GM19351 (cell line): ENCODE data around the gene CEMIP.

ENCODE experiments used
- ATAC-seq: cut with Tn5 transposase; IDR thresholded peaks from one replicate; pipeline ENCODE4 v1.9.1; 2021; ENCODE audit warnings: mild to moderate bottlenecking, moderate library complexity; ENCODE audit not compliant: unreplicated experiment

The CEMIP gene

GRCh38 chr15:80888846-80889245 lies 109.7 kb downstream of the CEMIP start:
- ATAC-seq: no peak

GRCh38 chr15:80890341-80891005 lies 111.3 kb downstream of the CEMIP start:
- ATAC-seq: no peak

GRCh38 chr15:80891006-80891405 lies 111.8 kb downstream of the CEMIP start:
- ATAC-seq: no peak

GRCh38 chr15:80892414-80892813 lies 113.2 kb downstream of the CEMIP start:
- ATAC-seq: no peak

GRCh38 chr15:80893777-80894176 lies 114.6 kb downstream of the CEMIP start:
- ATAC-seq: no peak

- no peak for ATAC-seq
These were observed 115.9 kb downstream of the CEMIP start for GRCh38 chr15:80895091-80895490.

GRCh38 chr15:80895965-80896364 lies 116.8 kb downstream of the CEMIP start:
- no peak for ATAC-seq

GRCh38 chr15:80898040-80898439 lies 118.9 kb downstream of the CEMIP start:
- ATAC-seq: no peak

- no peak for ATAC-seq
These were observed 123.2 kb downstream of the CEMIP start for GRCh38 chr15:80902298-80902801.

- no peak for ATAC-seq
These were observed 125.8 kb downstream of the CEMIP start for GRCh38 chr15:80904998-80905397.

- ATAC-seq: no peak
These were observed 127.1 kb downstream of the CEMIP start for GRCh38 chr15:80906159-80906766.

GRCh38 chr15:80911821-80912220 lies 132.7 kb downstream of the CEMIP start:
- ATAC-seq: no peak

GRCh38 chr15:80912673-80913072 lies 133.5 kb downstream of the CEMIP start:
- ATAC-seq: no peak

- ATAC-seq: no peak
These were observed 134.4 kb downstream of the CEMIP start for GRCh38 chr15:80913541-80913940.

- ATAC-seq: no peak
These were observed 136.3 kb downstream of the CEMIP start for GRCh38 chr15:80915472-80915871.

GRCh38 chr15:80916056-80916455 lies 136.9 kb downstream of the CEMIP start:
- no peak for ATAC-seq

- no peak for ATAC-seq
These were observed 139.1 kb downstream of the CEMIP start for GRCh38 chr15:80918196-80918783.

GRCh38 chr15:80920271-80920699 lies 141.1 kb downstream of the CEMIP start:
- peak; percentile 64 for ATAC-seq

- ATAC-seq: no peak
These were observed 142.7 kb downstream of the CEMIP start for GRCh38 chr15:80921736-80922410.

- no peak for ATAC-seq
These were observed 144.5 kb downstream of the CEMIP start for GRCh38 chr15:80923668-80924067.

- no peak for ATAC-seq
These were observed 145.1 kb downstream of the CEMIP start for GRCh38 chr15:80924278-80924677.
